Mesothelial cell of epicardium (in vitro differentiated cells): ENCODE results near the gene SALL1. TPM values are rescaled to one million over a fixed set of nuclear protein-coding genes. Genes with fewer than 3 reads are reported as not detected.

ENCODE experiments used
- DNase-seq, 2 experiments: peaks; one replicate each; pipeline ENCODE4 v3.0.0; 2021; ENCODE audit warnings: low spot score in 2 of 2; ENCODE audit not compliant: unreplicated experiment in 2 of 2
- H3K27ac Mint-ChIP-seq: 2 replicates; pipeline ENCODE4 v1.8.0; 2021; ENCODE audit warnings: mixed read lengths
- H3K27me3 Mint-ChIP-seq: 2 replicates; pipeline ENCODE4 v1.8.0; 2021; ENCODE audit warnings: low read depth, mixed read lengths
- H3K36me3 Mint-ChIP-seq: 2 replicates; pipeline ENCODE4 v1.8.0; 2021; ENCODE audit warnings: mixed read lengths
- H3K4me1 Mint-ChIP-seq: 2 replicates; pipeline ENCODE4 v1.8.0; 2021; ENCODE audit warnings: mixed read lengths
- H3K4me3 Mint-ChIP-seq: 2 replicates; pipeline ENCODE4 v1.8.0; 2021; ENCODE audit warnings: mild to moderate bottlenecking, moderate library complexity, mixed read lengths
- H3K9me3 Mint-ChIP-seq: 2 replicates; pipeline ENCODE4 v1.8.0; 2021; ENCODE audit warnings: mixed read lengths
- total RNA-seq: library from RNA; stranded (reverse); gene quantifications from 3 replicates; pipeline ENCODE4 v1.2.1, GENCODE V29; 2021
- TF ChIP-seq, protein P1 (sequence below): fragments of 200-600 bp; sonication (generic); IDR thresholded peaks from one replicate; pipeline ENCODE4 v1.5.0; 2021; ENCODE audit warnings: antibody characterized with exemption; ENCODE audit not compliant: unreplicated experiment

The SALL1 gene
- total RNA-seq, 1 donor from 2014 or later: 1.1 TPM

DNA sequence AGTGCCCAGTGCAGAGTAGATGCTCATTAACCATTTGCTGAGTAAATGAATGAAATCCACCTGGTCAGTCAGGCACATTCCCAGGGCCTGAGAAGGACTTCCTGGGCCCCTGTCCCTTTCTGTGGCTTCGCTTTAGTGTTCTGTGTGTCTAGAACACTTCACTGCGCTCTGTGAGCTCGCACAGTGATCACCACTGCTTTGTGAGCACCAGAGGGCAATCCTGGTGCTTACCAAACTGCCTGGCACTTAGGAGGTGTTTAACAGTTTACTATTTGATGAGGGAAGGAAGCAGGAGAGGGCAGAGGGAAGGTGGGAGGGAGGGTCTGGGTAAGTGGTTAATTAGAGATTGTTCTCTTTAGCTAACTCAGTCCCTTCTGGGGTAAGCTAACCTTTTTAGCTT is 26.2 kb downstream of the SALL1 start:
- TF ChIP-seq, protein P1, sequence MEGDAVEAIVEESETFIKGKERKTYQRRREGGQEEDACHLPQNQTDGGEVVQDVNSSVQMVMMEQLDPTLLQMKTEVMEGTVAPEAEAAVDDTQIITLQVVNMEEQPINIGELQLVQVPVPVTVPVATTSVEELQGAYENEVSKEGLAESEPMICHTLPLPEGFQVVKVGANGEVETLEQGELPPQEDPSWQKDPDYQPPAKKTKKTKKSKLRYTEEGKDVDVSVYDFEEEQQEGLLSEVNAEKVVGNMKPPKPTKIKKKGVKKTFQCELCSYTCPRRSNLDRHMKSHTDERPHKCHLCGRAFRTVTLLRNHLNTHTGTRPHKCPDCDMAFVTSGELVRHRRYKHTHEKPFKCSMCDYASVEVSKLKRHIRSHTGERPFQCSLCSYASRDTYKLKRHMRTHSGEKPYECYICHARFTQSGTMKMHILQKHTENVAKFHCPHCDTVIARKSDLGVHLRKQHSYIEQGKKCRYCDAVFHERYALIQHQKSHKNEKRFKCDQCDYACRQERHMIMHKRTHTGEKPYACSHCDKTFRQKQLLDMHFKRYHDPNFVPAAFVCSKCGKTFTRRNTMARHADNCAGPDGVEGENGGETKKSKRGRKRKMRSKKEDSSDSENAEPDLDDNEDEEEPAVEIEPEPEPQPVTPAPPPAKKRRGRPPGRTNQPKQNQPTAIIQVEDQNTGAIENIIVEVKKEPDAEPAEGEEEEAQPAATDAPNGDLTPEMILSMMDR: no peak
- no peaks in the 10 kb centered on the region for H3K9me3 Mint-ChIP-seq
- DNase-seq: no peak
- peaks cover 63% of the 10 kb centered on the region for H3K27me3 Mint-ChIP-seq
- no peak overlapping the region for H3K4me3 Mint-ChIP-seq
- no peak overlapping the region for H3K27ac Mint-ChIP-seq
- H3K36me3 Mint-ChIP-seq: no peaks in the 10 kb centered on the region
- H3K4me1 Mint-ChIP-seq: no peaks in the 10 kb centered on the region

DNA sequence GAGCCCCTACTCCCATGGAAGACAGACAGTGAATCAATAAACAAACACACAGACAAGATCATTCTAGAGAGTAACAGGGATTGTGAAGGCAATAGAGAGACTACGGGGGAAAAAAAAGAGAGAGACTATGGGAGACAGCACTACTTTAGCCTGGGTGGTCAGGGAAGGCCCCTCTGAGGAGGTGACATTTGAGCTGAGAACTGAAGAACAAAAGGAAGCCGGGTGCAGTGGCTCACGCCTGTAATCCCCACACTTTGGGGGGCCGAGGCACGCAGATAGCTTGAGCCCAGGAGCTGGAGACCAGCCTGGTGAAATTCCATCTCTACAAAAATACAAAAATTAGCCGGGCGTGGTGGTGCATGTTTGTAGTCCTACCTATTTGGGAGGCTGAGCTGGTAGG is 29.2 kb downstream of the SALL1 start:
- Mint-ChIP-seq H3K27ac (no peak overlapping the region), H3K36me3 (no peaks in the 10 kb centered on the region), H3K9me3 (no peaks in the 10 kb centered on the region), H3K4me1 (no peaks in the 10 kb centered on the region), H3K27me3 (peaks cover 76% of the 10 kb centered on the region), H3K4me3 (no peak overlapping the region)
- no peak for DNase-seq
- TF ChIP-seq, protein P1: no peak

DNA sequence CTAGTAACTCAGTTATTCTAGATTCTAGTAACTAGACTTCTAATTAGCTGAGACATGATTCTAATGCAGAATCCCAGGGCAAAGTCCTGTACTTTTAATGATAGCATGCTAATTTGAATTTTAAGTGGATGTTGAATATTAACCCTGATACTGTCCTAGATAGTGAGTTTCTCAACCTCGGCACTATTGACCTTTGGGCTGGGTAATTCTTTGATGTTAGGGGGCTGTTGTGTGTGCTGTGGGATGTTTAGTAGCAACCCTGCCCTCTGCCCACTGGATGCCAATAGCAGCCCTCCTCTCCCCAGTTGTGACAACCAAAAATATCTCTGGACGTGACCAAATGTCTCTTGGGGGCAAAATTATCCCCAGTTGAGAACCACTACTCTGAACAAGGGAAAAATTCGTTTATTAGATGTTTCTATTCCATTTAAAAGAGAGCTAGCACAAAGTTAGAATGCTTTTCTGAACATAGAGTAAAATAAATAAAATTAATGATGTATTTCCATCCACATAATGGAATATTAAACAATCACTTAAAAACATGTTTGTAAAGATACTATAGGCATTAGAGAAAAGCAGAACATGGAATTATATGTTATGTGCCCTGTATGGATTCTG is 30.2 kb downstream of the SALL1 start:
- Mint-ChIP-seq H3K27ac (no peak overlapping the region), H3K4me1 (no peaks in the 10 kb centered on the region), H3K27me3 (peaks cover 77% of the 10 kb centered on the region), H3K36me3 (no peaks in the 10 kb centered on the region), H3K9me3 (no peaks in the 10 kb centered on the region), H3K4me3 (no peak overlapping the region)
- DNase-seq: no peak
- TF ChIP-seq, protein P1: no peak

- Mint-ChIP-seq H3K9me3 (no peaks in the 10 kb centered on the region), H3K27ac (no peak overlapping the region), H3K4me3 (no peak overlapping the region), H3K27me3 (peaks cover 79% of the 10 kb centered on the region), H3K36me3 (no peaks in the 10 kb centered on the region), H3K4me1 (no peaks in the 10 kb centered on the region)
- no peak for DNase-seq
- TF ChIP-seq, protein P1: no peak
These were observed 30.9 kb downstream of the SALL1 start for GRCh38 chr16:51119973-51120729.

DNA sequence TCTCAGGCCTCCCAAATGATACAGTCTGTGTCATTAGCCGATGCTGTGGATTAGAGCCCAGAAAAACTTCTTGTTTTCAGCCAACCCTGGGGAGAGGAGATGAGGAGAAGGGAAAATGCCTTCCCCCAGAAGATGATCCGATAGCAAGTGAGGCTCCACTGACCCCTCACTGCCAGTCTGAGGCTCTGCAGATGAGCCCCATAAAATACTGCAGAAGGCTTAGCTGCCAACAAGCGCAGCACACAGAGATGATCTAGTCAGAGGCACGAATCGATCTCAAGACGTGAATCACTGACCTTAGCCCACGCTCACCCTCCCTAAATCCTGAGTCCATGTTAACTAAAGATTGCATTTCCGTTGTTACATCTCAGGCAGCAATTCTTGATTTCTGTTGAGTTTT is 31.5 kb downstream of the SALL1 start:
- DNase-seq: no peak
- Mint-ChIP-seq H3K27ac (no peak overlapping the region), H3K36me3 (no peaks in the 10 kb centered on the region), H3K9me3 (no peaks in the 10 kb centered on the region), H3K27me3 (peaks cover 81% of the 10 kb centered on the region), H3K4me1 (no peaks in the 10 kb centered on the region), H3K4me3 (no peak overlapping the region)
- TF ChIP-seq, protein P1: no peak
